ENCODE data around the gene GFRA3.

DNA sequence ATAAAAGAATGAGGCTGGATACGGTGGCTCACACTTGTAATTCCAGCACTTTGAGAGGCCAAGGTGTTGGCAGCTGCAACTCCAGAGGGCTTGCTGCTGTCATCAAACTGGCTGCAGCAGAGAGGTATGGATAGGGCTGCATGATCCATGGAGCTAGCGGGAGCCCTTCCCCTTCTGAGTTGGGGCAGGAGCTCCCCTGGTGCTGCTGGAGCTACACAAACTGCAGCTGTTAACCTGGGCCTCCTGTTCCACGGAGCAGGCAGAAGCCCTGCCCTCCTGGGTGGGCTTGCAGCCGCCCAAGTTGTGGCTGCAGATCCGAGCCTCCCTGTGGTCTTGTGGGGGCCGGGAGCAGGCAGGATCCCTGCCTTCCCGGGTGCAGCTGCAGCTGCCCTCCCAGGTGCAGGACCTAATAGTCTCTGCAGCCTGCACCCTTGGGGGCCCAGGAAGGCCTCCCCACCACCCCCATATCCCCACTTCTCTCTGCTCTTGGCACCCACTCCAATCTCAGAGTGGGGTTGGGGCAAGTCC is 41.4 kb upstream of the GFRA3 start:
- TF ChIP-seq, protein P1, sequence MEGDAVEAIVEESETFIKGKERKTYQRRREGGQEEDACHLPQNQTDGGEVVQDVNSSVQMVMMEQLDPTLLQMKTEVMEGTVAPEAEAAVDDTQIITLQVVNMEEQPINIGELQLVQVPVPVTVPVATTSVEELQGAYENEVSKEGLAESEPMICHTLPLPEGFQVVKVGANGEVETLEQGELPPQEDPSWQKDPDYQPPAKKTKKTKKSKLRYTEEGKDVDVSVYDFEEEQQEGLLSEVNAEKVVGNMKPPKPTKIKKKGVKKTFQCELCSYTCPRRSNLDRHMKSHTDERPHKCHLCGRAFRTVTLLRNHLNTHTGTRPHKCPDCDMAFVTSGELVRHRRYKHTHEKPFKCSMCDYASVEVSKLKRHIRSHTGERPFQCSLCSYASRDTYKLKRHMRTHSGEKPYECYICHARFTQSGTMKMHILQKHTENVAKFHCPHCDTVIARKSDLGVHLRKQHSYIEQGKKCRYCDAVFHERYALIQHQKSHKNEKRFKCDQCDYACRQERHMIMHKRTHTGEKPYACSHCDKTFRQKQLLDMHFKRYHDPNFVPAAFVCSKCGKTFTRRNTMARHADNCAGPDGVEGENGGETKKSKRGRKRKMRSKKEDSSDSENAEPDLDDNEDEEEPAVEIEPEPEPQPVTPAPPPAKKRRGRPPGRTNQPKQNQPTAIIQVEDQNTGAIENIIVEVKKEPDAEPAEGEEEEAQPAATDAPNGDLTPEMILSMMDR (conservative IDR thresholded peaks at IDR 0.05 in 1 of 2, IDR thresholded peaks at IDR 0.05 in 1 of 2; ENCODE audit: extremely low read depth in 1 of 2, insufficient read depth in 1 of 2, low read depth in 1 of 2, low read length in 2 of 2), result no peak
- no peak for TF ChIP-seq EZH2 (IDR thresholded peaks at IDR 0.05; ENCODE audit: borderline replicate concordance, low read length)

All from mammary epithelial cell (primary cell).